Epithelial cell of proximal tubule (primary cell): ENCODE measurements around the gene LRMDA. TPM values are rescaled to one million over a fixed set of nuclear protein-coding genes. Genes with fewer than 3 reads are reported as not detected.

ENCODE experiments used
- DNase-seq: peaks from one replicate; pipeline ENCODE4 v3.0.0-alpha.2; 2011; ENCODE audit warnings: low read depth
- H3K4me3 ChIP-seq: 2 replicates; pipeline ENCODE4 v1.5.1; 2011; ENCODE audit warnings: low read depth, mild to moderate bottlenecking, low read length
- total RNA-seq: library from RNA; depleted of rRNA; stranded (reverse); fragments of >200 nt; gene quantifications from 2 replicates; pipeline ENCODE4 v1.2.3, GENCODE V29; 2015
- TF ChIP-seq, protein P1 (sequence below): conservative IDR thresholded peaks from 2 replicates; pipeline ENCODE4 v1.5.1; 2012; ENCODE audit warnings: low read depth, mild to moderate bottlenecking, low read length

Gene LRMDA
- total RNA-seq, 1 donor from 2014 or later: 0.75 TPM

DNA sequence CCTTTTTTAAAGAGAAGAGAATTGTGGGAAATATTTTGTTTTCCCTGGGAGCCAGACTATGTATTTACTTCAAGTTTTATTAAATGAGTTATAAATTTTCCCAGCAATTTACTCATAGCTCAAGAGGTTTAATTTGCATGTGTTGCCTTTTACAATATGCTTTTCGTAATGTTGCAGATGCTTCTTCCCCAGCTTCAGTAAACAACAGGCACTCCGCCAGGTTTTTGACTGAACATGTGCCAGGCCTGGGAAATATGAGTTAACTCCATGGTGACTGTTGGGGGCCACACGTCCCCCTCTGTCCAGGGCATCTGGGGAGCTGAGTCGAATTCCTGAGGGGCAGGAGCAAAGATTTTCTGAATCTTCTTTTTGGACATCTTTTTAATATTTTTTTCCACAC lies 545.7 kb downstream of the LRMDA start:
- no peak for DNase-seq
- no peak overlapping the region for H3K4me3 ChIP-seq
- TF ChIP-seq, protein P1, sequence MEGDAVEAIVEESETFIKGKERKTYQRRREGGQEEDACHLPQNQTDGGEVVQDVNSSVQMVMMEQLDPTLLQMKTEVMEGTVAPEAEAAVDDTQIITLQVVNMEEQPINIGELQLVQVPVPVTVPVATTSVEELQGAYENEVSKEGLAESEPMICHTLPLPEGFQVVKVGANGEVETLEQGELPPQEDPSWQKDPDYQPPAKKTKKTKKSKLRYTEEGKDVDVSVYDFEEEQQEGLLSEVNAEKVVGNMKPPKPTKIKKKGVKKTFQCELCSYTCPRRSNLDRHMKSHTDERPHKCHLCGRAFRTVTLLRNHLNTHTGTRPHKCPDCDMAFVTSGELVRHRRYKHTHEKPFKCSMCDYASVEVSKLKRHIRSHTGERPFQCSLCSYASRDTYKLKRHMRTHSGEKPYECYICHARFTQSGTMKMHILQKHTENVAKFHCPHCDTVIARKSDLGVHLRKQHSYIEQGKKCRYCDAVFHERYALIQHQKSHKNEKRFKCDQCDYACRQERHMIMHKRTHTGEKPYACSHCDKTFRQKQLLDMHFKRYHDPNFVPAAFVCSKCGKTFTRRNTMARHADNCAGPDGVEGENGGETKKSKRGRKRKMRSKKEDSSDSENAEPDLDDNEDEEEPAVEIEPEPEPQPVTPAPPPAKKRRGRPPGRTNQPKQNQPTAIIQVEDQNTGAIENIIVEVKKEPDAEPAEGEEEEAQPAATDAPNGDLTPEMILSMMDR: no peak

DNA sequence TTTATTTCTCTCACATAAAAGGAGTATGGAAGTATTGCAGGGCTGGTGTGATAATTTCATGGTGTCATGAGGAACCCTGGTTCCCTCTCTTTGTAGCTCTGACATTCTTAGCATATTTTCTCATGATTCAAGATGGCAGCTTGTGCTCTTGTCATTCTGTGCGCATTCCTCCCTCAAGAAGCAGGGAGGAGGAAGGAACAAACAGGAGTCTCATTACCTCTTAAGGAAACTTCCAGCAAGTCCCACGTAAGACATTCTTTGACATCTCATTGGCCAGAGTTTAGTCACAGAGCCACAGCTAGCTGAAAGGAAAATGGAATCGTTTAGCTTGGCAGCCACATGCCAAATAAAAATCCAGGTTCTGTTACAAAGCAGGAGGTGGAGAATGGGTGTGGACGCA lies 546.8 kb downstream of the LRMDA start:
- H3K4me3 ChIP-seq: no peak overlapping the region
- TF ChIP-seq, protein P1: no peak
- DNase-seq: no peak

DNA sequence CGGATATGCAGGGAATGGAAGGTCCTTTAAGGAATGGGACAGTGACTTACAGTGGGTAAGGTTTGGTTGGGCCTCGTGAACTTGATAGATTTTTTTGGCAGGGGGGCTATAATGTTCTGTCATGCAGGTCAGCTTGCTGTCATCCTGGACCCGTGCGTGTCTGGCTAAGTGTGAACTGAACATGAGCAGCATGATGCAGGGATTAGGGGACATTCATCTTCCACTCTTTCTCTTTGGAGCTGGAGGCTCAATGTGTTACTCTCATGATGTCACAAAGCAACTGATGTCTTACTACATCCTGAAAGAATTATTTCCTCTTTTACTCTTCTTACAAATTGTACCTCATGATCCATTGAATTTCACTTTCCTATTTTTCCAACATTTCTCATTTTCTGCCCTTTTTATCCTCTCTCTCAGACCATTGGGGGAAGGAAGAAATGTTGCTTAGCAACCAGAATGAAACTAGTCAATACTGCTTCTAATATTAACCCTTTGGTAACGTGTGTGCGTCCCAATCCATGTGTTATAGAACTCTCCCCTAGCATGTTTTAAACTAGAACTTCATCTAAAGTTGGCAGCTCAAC lies 549.1 kb downstream of the LRMDA start:
- H3K4me3 ChIP-seq: no peak overlapping the region
- DNase-seq: no peak
- TF ChIP-seq, protein P1: no peak

DNA sequence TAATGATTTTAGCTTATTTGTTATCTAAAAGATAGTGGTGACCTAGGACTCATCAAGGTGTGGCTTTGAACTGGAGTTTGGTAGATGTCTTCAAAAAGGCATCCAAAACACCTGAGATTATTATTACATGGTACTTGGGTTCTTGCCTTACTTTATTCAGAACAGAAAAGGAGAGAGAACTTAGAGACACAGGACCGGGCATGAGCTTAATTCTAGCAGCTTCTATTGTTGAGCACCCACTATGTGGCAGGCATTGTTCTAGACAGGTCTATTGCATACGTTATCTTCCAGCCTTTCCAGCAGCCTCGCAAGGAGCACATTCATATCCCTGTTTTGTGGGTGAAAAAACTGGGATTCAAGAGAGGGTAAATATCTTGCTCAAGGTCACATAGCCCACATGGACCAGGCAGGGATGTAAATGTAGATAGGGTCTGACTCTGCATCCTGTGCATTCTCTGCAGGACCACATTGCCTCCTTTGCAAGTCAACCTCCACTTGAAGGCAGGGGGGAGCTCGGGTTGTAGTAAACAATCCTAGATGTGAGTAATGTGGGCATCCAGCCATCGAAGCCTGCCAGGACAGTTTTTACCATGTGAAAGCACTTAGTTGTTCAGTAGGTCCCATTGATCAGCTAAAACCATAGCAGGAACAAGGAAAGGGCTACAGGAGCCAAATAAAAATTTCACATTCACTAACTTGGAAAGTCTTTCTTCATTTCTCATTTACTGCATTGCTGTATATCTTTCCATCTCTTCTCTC lies 551.4 kb downstream of the LRMDA start:
- TF ChIP-seq, protein P1: no peak
- DNase-seq: no peak
- no peak overlapping the region for H3K4me3 ChIP-seq

DNA sequence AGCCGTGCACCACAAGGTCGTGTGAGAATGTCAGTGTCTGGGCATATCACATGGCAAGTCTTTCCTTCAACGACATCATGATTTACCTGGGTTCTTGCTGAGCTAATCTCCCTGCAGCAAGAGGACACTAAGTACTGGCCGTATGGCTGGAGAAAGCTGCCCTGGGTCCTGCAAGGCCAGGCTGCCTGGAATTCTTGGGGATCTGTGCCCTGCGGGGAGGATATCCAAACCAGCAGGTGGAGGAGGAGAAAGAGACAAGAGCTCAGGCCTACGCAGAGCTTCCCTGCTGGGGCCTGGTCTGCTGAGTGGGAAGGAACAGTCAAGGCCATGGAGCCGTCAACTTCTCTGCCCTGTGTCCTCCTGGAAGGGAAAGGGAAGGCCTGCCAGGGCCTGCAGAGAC lies 552.6 kb downstream of the LRMDA start:
- H3K4me3 ChIP-seq: no peak overlapping the region
- TF ChIP-seq, protein P1: no peak
- no peak for DNase-seq

DNA sequence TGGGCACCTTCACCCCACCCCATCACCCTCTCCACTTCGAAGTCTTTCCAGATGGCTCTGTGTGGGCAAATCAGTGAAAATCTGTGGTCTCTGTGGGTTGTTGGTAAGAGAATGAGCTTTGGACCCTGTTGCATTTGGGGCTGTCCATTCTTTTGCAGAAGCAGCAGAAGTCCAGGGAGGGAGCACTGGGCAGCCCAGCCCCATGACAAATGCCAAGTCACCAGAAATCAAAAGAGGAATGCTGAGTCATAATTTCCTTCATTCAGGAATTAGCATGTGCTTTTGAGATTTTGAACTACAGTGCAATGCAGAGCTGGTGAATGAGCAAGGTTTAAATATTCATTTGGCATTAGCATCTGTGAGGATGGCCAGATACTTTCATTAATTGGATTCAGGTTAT lies 556.2 kb downstream of the LRMDA start:
- DNase-seq: peak; percentile 16
- no peak overlapping the region for H3K4me3 ChIP-seq
- TF ChIP-seq, protein P1: no peak
